Measurements from ENCODE around the gene ATF4. TPM values are rescaled to one million over a fixed set of nuclear protein-coding genes. Genes with fewer than 3 reads are reported as not detected.

Gene ATF4
- 488 and 588 TPM in 2 replicates for total RNA-seq (2021)
- Bru-seq, nascent RNA = percentile 100 among the genes with signal in this experiment
- BruChase-seq, experiment 1, labeled RNA remaining after a 2-hour chase = percentile 100 among the genes with signal in this experiment
- BruChase-seq, experiment 2, labeled RNA remaining after a 6-hour chase = percentile 100 among the genes with signal in this experiment
- long read RNA-seq, transcript ATF4-202 (3 exons, 1,419 nt) = major isoform, 232 of 530 reads
- long read RNA-seq, transcript ATF4-201 (2 exons, 2,019 nt) = minor isoform, 15 of 530 reads
- long read RNA-seq, partial matches to known transcripts = 0 of 530 reads
- long read RNA-seq, other reads (novel, unspliced or antisense) = 283 of 530 reads

- CTCF ChIA-PET = interaction anchor here (0.5 to 1.0 kb wide), 6 partner anchors 9 to 717 kb away, joined by 3 to 8 read pairs (median 6); no protein-coding TSS in a partner anchor
- peaks cover 46% of the 10 kb centered on the region for H4K20me1 ChIP-seq (ENCODE audit: insufficient read depth)
- peak within 1 kb of the TSS; percentile 94 for H2AFZ ChIP-seq
- peaks cover 48% of the 10 kb centered on the region for H3K36me3 ChIP-seq (ENCODE audit: low read depth)
- H3K4me2 ChIP-seq = peak within 1 kb of the TSS; percentile 88
- H3K9me2 ChIP-seq (ENCODE audit: insufficient read depth) = no peaks in the 10 kb centered on the region
- peak within 1 kb of the TSS; percentile 97 for H3K4me3 ChIP-seq
- no TSS peak for BruUV-seq (replicated peaks)
- H3K27me3 ChIP-seq (ENCODE audit: insufficient read depth, low read depth) = no peaks in the 10 kb centered on the region
- TF ChIP-seq, protein P1, sequence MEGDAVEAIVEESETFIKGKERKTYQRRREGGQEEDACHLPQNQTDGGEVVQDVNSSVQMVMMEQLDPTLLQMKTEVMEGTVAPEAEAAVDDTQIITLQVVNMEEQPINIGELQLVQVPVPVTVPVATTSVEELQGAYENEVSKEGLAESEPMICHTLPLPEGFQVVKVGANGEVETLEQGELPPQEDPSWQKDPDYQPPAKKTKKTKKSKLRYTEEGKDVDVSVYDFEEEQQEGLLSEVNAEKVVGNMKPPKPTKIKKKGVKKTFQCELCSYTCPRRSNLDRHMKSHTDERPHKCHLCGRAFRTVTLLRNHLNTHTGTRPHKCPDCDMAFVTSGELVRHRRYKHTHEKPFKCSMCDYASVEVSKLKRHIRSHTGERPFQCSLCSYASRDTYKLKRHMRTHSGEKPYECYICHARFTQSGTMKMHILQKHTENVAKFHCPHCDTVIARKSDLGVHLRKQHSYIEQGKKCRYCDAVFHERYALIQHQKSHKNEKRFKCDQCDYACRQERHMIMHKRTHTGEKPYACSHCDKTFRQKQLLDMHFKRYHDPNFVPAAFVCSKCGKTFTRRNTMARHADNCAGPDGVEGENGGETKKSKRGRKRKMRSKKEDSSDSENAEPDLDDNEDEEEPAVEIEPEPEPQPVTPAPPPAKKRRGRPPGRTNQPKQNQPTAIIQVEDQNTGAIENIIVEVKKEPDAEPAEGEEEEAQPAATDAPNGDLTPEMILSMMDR (conservative IDR thresholded peaks at IDR 0.05) = no peak
- TF ChIP-seq EZH2 (IDR thresholded peaks at IDR 0.05; ENCODE audit: low read depth) = no peak
- peaks cover 86% of the 10 kb centered on the region for H3F3A ChIP-seq (ENCODE audit: insufficient read depth, low read depth)
- H3K27ac ChIP-seq = peak within 1 kb of the TSS; percentile 93
- POLR2A ChIA-PET (ENCODE audit: unreplicated experiment) = interaction anchor here (0.5 to 1.0 kb wide), 15 partner anchors 13 to 1622 kb away, joined by 3 to 13 read pairs (median 4); partner anchors contain the start of genes MIEF1 and RPL3
- H3K4me1 ChIP-seq (replicated peaks; ENCODE audit: insufficient read depth) = peaks cover 31% of the 10 kb centered on the region
- DNase-seq = peak in 1 of 2 experiments; percentile 65
- intact Hi-C loops (cut with micrococcal nuclease; ENCODE audit: unreplicated experiment) = loop anchor here (1.0 to 10.0 kb wide), 6 partner anchors 18 to 768 kb away; partner anchors contain the start of genes CBX7, MIEF1, PDGFB and TAB1
- H3K79me2 ChIP-seq (ENCODE audit: low read depth) = peaks cover 53% of the 10 kb centered on the region
- no peaks in the 10 kb centered on the region for H3K9me3 ChIP-seq (ENCODE audit: insufficient read depth, low read depth)
These were observed at the start of gene ATF4 for GRCh38 chr22:39520226-39521105. TSS of gene ATF4 (plus strand) at chr22:39520562. CDS start at chr22:39521446, 884 bp downstream.

DNA sequence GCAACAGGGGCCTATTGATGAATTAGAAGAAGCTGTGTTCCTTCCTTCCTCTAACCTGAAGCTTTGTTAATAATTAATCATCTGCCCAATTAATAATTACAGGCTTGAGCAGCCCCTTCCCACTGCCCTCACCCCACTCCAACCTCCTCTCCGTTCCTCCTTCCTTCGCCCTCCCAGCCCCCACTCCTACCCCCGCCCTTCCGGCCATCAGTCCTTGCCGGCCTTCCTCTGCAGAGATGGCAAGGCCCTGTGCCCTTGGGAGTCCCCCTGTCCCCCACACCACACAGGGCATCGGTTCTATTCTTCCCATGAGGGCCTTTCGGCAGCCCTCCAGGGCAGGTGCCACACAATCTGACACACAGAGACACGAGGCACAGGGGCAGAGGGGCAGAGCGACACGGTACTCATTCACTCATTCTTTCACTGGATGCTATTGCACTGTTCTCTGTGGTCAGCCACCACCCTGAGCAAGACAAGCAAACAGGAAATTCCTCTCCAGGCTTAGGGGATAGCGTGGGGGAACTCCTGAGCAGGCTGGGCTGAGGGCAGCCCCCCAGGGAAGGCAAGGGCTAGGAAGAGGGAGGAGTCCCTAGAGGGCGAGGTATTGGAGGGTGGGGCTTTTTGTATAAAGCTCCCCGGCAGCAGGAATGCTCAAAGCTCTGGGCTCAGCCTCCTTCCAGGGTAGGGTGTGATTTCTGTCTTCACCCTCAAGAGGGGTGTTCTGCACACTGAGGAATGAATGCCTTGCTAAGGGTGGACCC lies 48.8 kb upstream of the ATF4 start:
- Histone ChIP-seq H2AFZ (no peak overlapping the region), H3K36me3 (ENCODE audit: low read depth) (no peaks in the 10 kb centered on the region), H3K4me3 (no peak overlapping the region), H4K20me1 (ENCODE audit: insufficient read depth) (no peaks in the 10 kb centered on the region), H3K79me2 (ENCODE audit: low read depth) (no peaks in the 10 kb centered on the region), H3K27me3 (ENCODE audit: insufficient read depth, low read depth) (peaks cover 18% of the 10 kb centered on the region), H3K4me1 (replicated peaks; ENCODE audit: insufficient read depth) (peaks cover 25% of the 10 kb centered on the region), H3K9me3 (ENCODE audit: insufficient read depth, low read depth) (no peaks in the 10 kb centered on the region), H3K9me2 (ENCODE audit: insufficient read depth) (no peaks in the 10 kb centered on the region), H3F3A (ENCODE audit: insufficient read depth, low read depth) (no peaks in the 10 kb centered on the region; the same call in 1 of the 2 replicates), H3K27ac (no peak overlapping the region), H3K4me2 (peak overlapping the region; percentile 24)
- ChIA-PET POLR2A (ENCODE audit: unreplicated experiment) (no interaction called here), CTCF (interaction anchor here (1.3 kb wide), 1 partner anchor 57 kb away, joined by 3 read pairs; no protein-coding TSS in a partner anchor)
- BruUV-seq (replicated peaks) = no TSS peak
- TF ChIP-seq, protein P1 (conservative IDR thresholded peaks at IDR 0.05) = no peak
- TF ChIP-seq EZH2 (IDR thresholded peaks at IDR 0.05; ENCODE audit: low read depth) = no peak
- intact Hi-C loops (cut with micrococcal nuclease; ENCODE audit: unreplicated experiment) = loop anchor here (5.0 kb wide), 1 partner anchor 34 kb away; no protein-coding TSS in a partner anchor
- peak; percentile 58 to 68 for DNase-seq

Data from PC-9 (cell line).